ENCODE results near the gene PBXIP1.

PBXIP1 gene

DNA sequence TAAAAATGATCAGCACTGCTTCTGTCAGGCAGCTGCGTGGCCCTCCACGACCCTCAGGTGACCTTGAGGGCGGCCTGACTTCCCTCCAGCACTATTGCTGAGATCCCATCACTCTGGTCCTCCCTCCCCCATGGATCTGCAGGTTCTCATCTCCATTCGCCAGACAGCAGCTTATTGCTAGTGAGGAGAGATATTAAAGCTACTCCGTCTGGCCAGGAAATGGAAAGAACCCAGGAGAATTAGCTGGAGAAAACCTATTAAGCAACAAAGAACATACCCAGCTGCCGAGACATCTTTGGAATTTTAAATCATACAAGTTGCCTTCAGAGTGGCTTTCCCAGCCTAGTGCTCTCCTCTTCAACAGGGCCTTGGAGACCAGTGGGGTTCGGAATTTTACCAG is 60.1 kb downstream of the PBXIP1 start:
- DNase-seq (ENCODE audit: low read depth, low spot score) = no peak

Measured in activated naive CD8-positive, alpha-beta T cell treated with anti-CD3 and anti-CD28 coated beads, Interleukin-2, amount 50 U/mL, for 16 hours (primary cell).